Ovary (tissue), 3 donors: ENCODE data around the gene VAV3.

Experiments used
- CTCF ChIP-seq, 3 donors: fragments of 450-650 bp in 2 of 3; fragments of 200-600 bp in 1 of 3; IDR thresholded peaks; one replicate each; pipeline versions ENCODE4 v1.5.1 to v1.8.0; 2016 to 2022; ENCODE audit warnings: antibody characterized with exemption in 3 of 3, mild to moderate bottlenecking in 1 of 3
- EP300 ChIP-seq: sonication (generic); formaldehyde crosslinking; IDR thresholded peaks from one replicate; pipeline ENCODE4 v1.6.1; 2017; ENCODE audit warnings: antibody characterized with exemption
- POLR2A ChIP-seq: fragments of 450-650 bp; IDR thresholded peaks from one replicate; pipeline ENCODE4 v1.6.1; 2017; ENCODE audit warnings: antibody characterized with exemption, mild to moderate bottlenecking, moderate library complexity
- donor health status: DM: no; HTN: no; CAD: no.

- TF ChIP-seq CTCF (IDR thresholded peaks at IDR 0.05), result no peak
- TF ChIP-seq EP300, result no peak
- TF ChIP-seq POLR2A, result no peak
Observed at GRCh38 chr1:107920561-107920960, 44.4 kb downstream of the VAV3 start.
